GOT3 (cell line): ENCODE results near the gene GCK.

Source experiments
- DNase-seq: peaks from one replicate; lab custom pipeline; 2025; ENCODE audit warnings: mixed read lengths; lab: John Stamatoyannopoulos, UW

GCK gene

GRCh38 chr7:44155191-44156185, 33.8 kb downstream of the GCK start:
- no peak for DNase-seq

GRCh38 chr7:44154703-44155102, 34.5 kb downstream of the GCK start:
- DNase-seq = no peak

- DNase-seq = no peak
Measured at GRCh38 chr7:44153948-44154335, 35.3 kb downstream of the GCK start.

GRCh38 chr7:44152971-44153947, 36.0 kb downstream of the GCK start:
- no peak for DNase-seq

GRCh38 chr7:44151956-44152355, 37.3 kb downstream of the GCK start:
- no peak for DNase-seq

GRCh38 chr7:44150966-44151941, 38.0 kb downstream of the GCK start:
- no peak for DNase-seq

- DNase-seq = no peak
Measured at GRCh38 chr7:44150466-44150832, 38.8 kb downstream of the GCK start.

- no peak for DNase-seq
Measured at GRCh38 chr7:44149571-44150465, 39.4 kb downstream of the GCK start.

- no peak for DNase-seq
Measured at GRCh38 chr7:44148961-44149536, 40.2 kb downstream of the GCK start.

GRCh38 chr7:44148166-44148565, 41.1 kb downstream of the GCK start:
- DNase-seq = no peak

GRCh38 chr7:44147026-44147991, 41.9 kb downstream of the GCK start:
- no peak for DNase-seq

GRCh38 chr7:44145969-44146911, 43.0 kb downstream of the GCK start:
- DNase-seq = no peak

GRCh38 chr7:44145479-44145968, 43.7 kb downstream of the GCK start:
- no peak for DNase-seq

GRCh38 chr7:44144968-44145478, 44.2 kb downstream of the GCK start:
- DNase-seq = no peak

GRCh38 chr7:44144426-44144967, 44.7 kb downstream of the GCK start:
- no peak for DNase-seq

- no peak for DNase-seq
Measured at GRCh38 chr7:44143646-44144250, 45.5 kb downstream of the GCK start.
